Omental fat pad (tissue), 4 donors: ENCODE data around the gene MORN1. TPM values are rescaled to one million over a fixed set of nuclear protein-coding genes. Genes with fewer than 3 reads are reported as not detected.

Experiments
- ATAC-seq: fragments of 150-250 bp; one replicate; pipeline ENCODE4 v1.9.1; 2016; ENCODE audit warnings: mild to moderate bottlenecking, moderate library complexity; ENCODE audit not compliant: low FRiP score
- DNase-seq: peaks from one replicate; pipeline ENCODE4 v3.0.0-alpha.2; 2019; ENCODE audit warnings: low spot score
- CTCF ChIP-seq, 3 donors: fragments of 450-650 bp; IDR thresholded peaks; one replicate each; pipeline ENCODE4 v1.5.1; 2016 to 2017; ENCODE audit warnings: antibody characterized with exemption in 3 of 3, mild to moderate bottlenecking in 3 of 3, moderate library complexity in 2 of 3
- total RNA-seq, 4 donors: library from RNA; depleted of rRNA; stranded (reverse); fragments of >200 nt; gene quantifications; one replicate each; pipeline ENCODE4 v1.1.0, GENCODE V29; 2016

The MORN1 gene
- total RNA-seq, 4 donors from 2014 or later: 4.0 to 9.1 (median 6.4) TPM

GRCh38 chr1:2422523-2422922, 31.2 kb upstream of the MORN1 start:
- DNase-seq: no peak
- ATAC-seq: no peak
- TF ChIP-seq CTCF (IDR thresholded peaks at IDR 0.05): no peak

GRCh38 chr1:2419416-2419815, 28.1 kb upstream of the MORN1 start:
- no peak for TF ChIP-seq CTCF (IDR thresholded peaks at IDR 0.05)
- ATAC-seq (no peak), DNase-seq (no peak)

- TF ChIP-seq CTCF (IDR thresholded peaks at IDR 0.05): no peak
- ATAC-seq (no peak), DNase-seq (no peak)
Measured at GRCh38 chr1:2418791-2419320, 27.5 kb upstream of the MORN1 start.

GRCh38 chr1:2417833-2418225, 26.5 kb upstream of the MORN1 start:
- ATAC-seq: no peak
- TF ChIP-seq CTCF (IDR thresholded peaks at IDR 0.05): no peak

GRCh38 chr1:2417083-2417832, 25.9 kb upstream of the MORN1 start:
- no peak for DNase-seq
- ATAC-seq: no peak
- no peak for TF ChIP-seq CTCF (IDR thresholded peaks at IDR 0.05)

More at GRCh38 chr1:2417833-2418225, 26.5 kb upstream of the MORN1 start:
- no peak for DNase-seq

- TF ChIP-seq CTCF (IDR thresholded peaks at IDR 0.05): no peak
- ATAC-seq (no peak), DNase-seq (no peak)
Measured at GRCh38 chr1:2416403-2416802, 25.0 kb upstream of the MORN1 start.

GRCh38 chr1:2415801-2416208, 24.5 kb upstream of the MORN1 start:
- no peak for DNase-seq
- no peak for TF ChIP-seq CTCF (IDR thresholded peaks at IDR 0.05)
- ATAC-seq: no peak
